ENCODE data around the gene BNC2.

GRCh38 chr9:16642421-16643109 lies 227.9 kb downstream of the BNC2 start:
- TF ChIP-seq CTCF (IDR thresholded peaks at IDR 0.05), result no peak
- no peak for TF ChIP-seq POLR2A (IDR thresholded peaks at IDR 0.05)

Data from right lobe of liver (tissue), 4 donors.